Cardiac muscle cell (in vitro differentiated cells and primary cell): ENCODE data around the gene SAMD14. TPM values are rescaled to one million over a fixed set of nuclear protein-coding genes. Genes with fewer than 3 reads are reported as not detected.

ENCODE experiments used
- DNase-seq, 2 donors: peaks; one replicate each; pipeline versions ENCODE4 v3.0.0 to v3.0.0-alpha.2; 2010 to 2017; ENCODE audit warnings: low read depth in 1 of 2, low spot score in 1 of 2
- H3K27ac ChIP-seq: fragments of 200-600 bp; sonication (generic); 2 replicates; pipeline ENCODE4 v1.5.1; 2016
- H3K27me3 ChIP-seq: fragments of 200-600 bp; sonication (generic); 2 replicates; pipeline ENCODE4 v1.6.0; 2016; ENCODE audit warnings: control low read depth
- H3K36me3 ChIP-seq: fragments of 200-600 bp; sonication (generic); 2 replicates; pipeline ENCODE4 v1.5.1; 2016; ENCODE audit warnings: control low read depth
- H3K4me1 ChIP-seq: fragments of 200-600 bp; sonication (generic); 2 replicates; pipeline ENCODE4 v1.8.1; 2017; ENCODE audit warnings: low read depth, mild to moderate bottlenecking, mixed run types
- H3K4me3 ChIP-seq: fragments of 200-600 bp; sonication (generic); 2 replicates; pipeline ENCODE4 v1.5.1; 2016; ENCODE audit warnings: mild to moderate bottlenecking
- H3K9me3 ChIP-seq: fragments of 200-600 bp; sonication (generic); 2 replicates; pipeline ENCODE4 v1.5.1; 2017; ENCODE audit warnings: low read depth, mild to moderate bottlenecking, control low read depth
- CTCF ChIP-seq: IDR thresholded peaks from 2 replicates; pipeline ENCODE4 v1.5.1; 2012; ENCODE audit warnings: low read depth, mild to moderate bottlenecking, low read length
- polyA plus RNA-seq: library from polyadenylated mRNA; unstranded; fragments of >200 nt; fragmentation: Nextera tagmentation; extraction: Ambion mirVana; gene quantifications from 2 replicates; pipeline ENCODE4 v1.2.1, GENCODE V29; 2016
- total RNA-seq: library from RNA; depleted of rRNA; stranded (reverse); fragments of >200 nt; gene quantifications from 2 replicates; pipeline ENCODE4 v1.2.3, GENCODE V29; 2016

The SAMD14 gene
- total and polyA plus RNA-seq, 2 experiments from 2014 or later, result 2.5 to 2.8 TPM

- DNase-seq, result peak; percentile 86 to 94
- Histone ChIP-seq H3K4me1 (peaks cover 30% of the 10 kb centered on the region), H3K4me3 (peak overlapping the region; percentile 88), H3K27me3 (no peaks in the 10 kb centered on the region), H3K36me3 (no peaks in the 10 kb centered on the region), H3K9me3 (no peaks in the 10 kb centered on the region), H3K27ac (peak overlapping the region; percentile 37)
- no peak for TF ChIP-seq CTCF
Measured at GRCh38 chr17:50151937-50152547, 22.1 kb upstream of the SAMD14 start.

GRCh38 chr17:50151041-50151936, 21.3 kb upstream of the SAMD14 start:
- Histone ChIP-seq H3K27ac (peak overlapping the region; percentile 48), H3K4me1 (peaks cover 32% of the 10 kb centered on the region), H3K9me3 (no peaks in the 10 kb centered on the region), H3K27me3 (no peaks in the 10 kb centered on the region), H3K36me3 (no peaks in the 10 kb centered on the region), H3K4me3 (peak overlapping the region; percentile 88)
- DNase-seq, result peak; percentile 95
- peak; percentile 47 for TF ChIP-seq CTCF

- H3K27me3 ChIP-seq, result no peaks in the 10 kb centered on the region
- no peak for TF ChIP-seq CTCF
- H3K4me1 ChIP-seq, result peaks cover 29% of the 10 kb centered on the region
- H3K36me3 ChIP-seq, result no peaks in the 10 kb centered on the region
- peak within 1 kb of the TSS; percentile 48 for H3K27ac ChIP-seq
- no peak for DNase-seq
- peak within 1 kb of the TSS; percentile 88 for H3K4me3 ChIP-seq
- H3K9me3 ChIP-seq, result no peaks in the 10 kb centered on the region
Measured at GRCh38 chr17:50150354-50151040, 20.5 kb upstream of the SAMD14 start, which contains the start of gene PPP1R9B. PPP1R9B (minus strand) TSS chr17:50150677; CDS start chr17:50150513, 164 bp downstream.

GRCh38 chr17:50149417-50150353, 19.7 kb upstream of the SAMD14 start:
- H3K27me3 ChIP-seq, result no peaks in the 10 kb centered on the region
- H3K36me3 ChIP-seq, result peaks cover 4% of the 10 kb centered on the region
- peaks cover 21% of the 10 kb centered on the region for H3K4me1 ChIP-seq
- no peaks in the 10 kb centered on the region for H3K9me3 ChIP-seq
- DNase-seq, result peak; percentile 64 to 78
- no peak overlapping the region for H3K27ac ChIP-seq
- peak overlapping the region; percentile 88 for H3K4me3 ChIP-seq
- TF ChIP-seq CTCF, result no peak

- TF ChIP-seq CTCF, result no peak
- H3K4me1 ChIP-seq, result peaks cover 16% of the 10 kb centered on the region
- no peak for DNase-seq
- peak overlapping the region; percentile 88 for H3K4me3 ChIP-seq
- no peak overlapping the region for H3K27ac ChIP-seq
- H3K9me3 ChIP-seq, result no peaks in the 10 kb centered on the region
- peaks cover 8% of the 10 kb centered on the region for H3K36me3 ChIP-seq
- H3K27me3 ChIP-seq, result no peaks in the 10 kb centered on the region
Measured at GRCh38 chr17:50149091-50149416, 19.1 kb upstream of the SAMD14 start.
